Heart left ventricle (tissue), 13 donors: ENCODE results near the gene PLAC9.
"Not testable (repeated sequence)": the region's sequence is repeated elsewhere in the genome, so short reads cannot be mapped to it uniquely, and the experiment has no call there.

Experiments
- POLR2A ChIP-seq, 2 donors: fragments of 450-650 bp; IDR thresholded peaks; one replicate each; pipeline ENCODE4 v1.6.1; 2017; ENCODE audit warnings: antibody characterized with exemption in 2 of 2, mild to moderate bottlenecking in 2 of 2, moderate library complexity in 2 of 2
- TF ChIP-seq, protein P1 (sequence below), 12 donors: fragments of 200-600 bp; sonication (generic) in 4 of 12; IDR thresholded peaks; one replicate each; pipeline versions ENCODE4 v1.5.0 to v1.8.0; 2018 to 2022; ENCODE audit warnings: antibody characterized with exemption in 12 of 12, mild to moderate bottlenecking in 5 of 12
- donor health status: ischemic (EF 13 %, LVEDD 7.1; RV severe dilation, severe dysfunction).
- donor health status: DM: no; HTN: yes; CAD: no.
- donor health status: DM: no; HTN: no; CAD: no.
- donor health status: ischemic (EF 25% LVEDD 6.9; RV normal size, moderate dysfunction).
- donor health status: ischemic (EF 25% LVEDD 5.7; RV mildly dilated, moderate dysfunction).
- donor health status: ischemic (EF 35%, LVEDD 5.7; RV mildly dilated, moderate dysfunction).
- donor health status: nonischemic (EF 11% LVEDD 7.7; RV severe dilation, severe dysfunction).
- donor health status: DM: yes; HTN: yes; CAD: no.
- donor health status: PGD.
- donor health status: ischemic (EF 29% LVEDD 5.4; RV normal size, mild dysfunction).
- donor health status: nonischemic (EF 23%, LVEDD 6.1; RV moderate dilation, normal function).

DNA sequence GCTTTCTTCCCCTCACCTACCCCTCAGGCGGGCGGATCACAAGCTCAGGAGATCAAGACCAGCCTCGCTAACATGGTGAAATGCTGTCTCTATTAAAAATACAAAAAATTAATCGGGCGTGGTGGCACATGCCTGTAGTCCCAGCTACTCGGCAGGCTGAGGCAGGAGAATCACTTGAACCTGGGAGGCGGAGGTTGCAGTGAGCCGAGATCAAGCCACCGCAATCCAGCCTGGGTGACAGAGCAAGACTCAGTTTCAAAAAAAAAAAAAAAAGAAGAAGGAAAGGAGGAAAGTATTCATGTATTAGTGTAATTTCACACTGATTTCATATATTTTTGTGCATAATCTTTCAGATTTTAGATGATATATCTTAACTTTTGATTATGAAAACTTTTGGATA is 1.2 kb downstream of the PLAC9 start:
- TF ChIP-seq, protein P1, sequence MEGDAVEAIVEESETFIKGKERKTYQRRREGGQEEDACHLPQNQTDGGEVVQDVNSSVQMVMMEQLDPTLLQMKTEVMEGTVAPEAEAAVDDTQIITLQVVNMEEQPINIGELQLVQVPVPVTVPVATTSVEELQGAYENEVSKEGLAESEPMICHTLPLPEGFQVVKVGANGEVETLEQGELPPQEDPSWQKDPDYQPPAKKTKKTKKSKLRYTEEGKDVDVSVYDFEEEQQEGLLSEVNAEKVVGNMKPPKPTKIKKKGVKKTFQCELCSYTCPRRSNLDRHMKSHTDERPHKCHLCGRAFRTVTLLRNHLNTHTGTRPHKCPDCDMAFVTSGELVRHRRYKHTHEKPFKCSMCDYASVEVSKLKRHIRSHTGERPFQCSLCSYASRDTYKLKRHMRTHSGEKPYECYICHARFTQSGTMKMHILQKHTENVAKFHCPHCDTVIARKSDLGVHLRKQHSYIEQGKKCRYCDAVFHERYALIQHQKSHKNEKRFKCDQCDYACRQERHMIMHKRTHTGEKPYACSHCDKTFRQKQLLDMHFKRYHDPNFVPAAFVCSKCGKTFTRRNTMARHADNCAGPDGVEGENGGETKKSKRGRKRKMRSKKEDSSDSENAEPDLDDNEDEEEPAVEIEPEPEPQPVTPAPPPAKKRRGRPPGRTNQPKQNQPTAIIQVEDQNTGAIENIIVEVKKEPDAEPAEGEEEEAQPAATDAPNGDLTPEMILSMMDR (IDR thresholded peaks at IDR 0.05) = not testable (repeated sequence)
- not testable (repeated sequence) for TF ChIP-seq POLR2A (IDR thresholded peaks at IDR 0.05)
